ENCODE data around the gene FFAR3.

The FFAR3 gene

GRCh38 chr19:35409191-35409590 lies 50.9 kb downstream of the FFAR3 start:
- intact Hi-C loops (cut with DNase I) = no loop called here
- DNase-seq = no peak

Data from head of caudate nucleus (tissue), 42 donors.